Measurements from ENCODE around the gene PSMG3.

PSMG3 gene

DNA sequence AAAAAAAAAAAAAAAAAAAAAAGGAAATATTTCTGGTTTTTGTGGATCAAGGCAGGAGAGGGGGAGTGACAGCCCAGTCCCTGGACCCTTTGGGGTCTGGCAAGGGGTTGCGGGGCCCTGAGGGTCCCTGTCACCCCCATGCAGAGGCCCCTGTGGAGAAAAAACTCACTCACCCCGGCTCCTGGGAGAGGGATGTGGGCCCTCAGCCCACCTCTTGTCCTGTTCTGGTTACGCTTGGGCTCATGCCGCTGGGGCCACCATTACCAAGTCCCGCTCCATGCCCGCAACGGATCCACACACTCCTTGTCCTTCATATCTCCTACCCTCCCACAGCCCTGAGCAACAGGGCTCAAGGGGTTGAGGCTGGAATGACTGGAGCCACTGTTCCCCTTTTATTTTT is 12.8 kb downstream of the PSMG3 start:
- no peak for DNase-seq

DNA sequence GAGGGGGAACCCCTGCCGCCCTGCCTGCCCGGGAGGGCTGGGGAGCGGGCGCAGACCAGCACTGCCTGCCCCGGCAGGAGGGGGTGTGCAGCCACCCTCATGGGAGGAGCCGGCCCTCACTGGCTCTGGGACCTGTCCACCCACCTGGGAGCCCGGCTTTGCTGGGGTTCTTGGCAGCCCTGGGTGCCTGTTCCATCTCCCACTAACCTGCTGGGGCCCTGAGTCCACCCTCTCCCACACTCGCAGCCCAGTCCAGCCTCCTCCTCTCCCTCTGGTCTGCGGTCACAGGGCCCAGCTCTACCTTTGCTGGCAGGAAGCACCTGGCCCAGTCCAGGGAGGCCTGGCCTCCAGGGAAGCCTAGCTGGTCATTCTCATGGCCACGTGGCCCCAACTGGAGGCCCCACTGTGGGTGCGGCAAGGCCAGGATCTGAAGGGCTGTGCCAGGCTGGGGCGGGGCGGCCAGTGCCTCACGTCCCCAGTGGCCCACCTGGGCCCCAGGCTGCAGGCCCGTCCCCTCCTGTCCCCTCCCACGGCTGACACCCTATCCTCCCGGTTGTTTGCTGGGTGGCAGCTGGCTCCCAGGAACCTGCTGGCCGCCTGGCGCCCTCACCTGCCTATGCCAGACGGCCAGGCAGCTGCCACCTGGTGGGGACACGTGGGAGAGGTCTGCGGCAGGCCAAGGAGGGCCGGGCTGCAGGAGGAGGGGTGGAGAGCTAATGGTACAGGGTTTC is 13.9 kb downstream of the PSMG3 start, which contains the start of gene TMEM184A:
TSS of gene TMEM184A (minus strand) at position 393 of the 731 bp plus-strand sequence. CDS start 721 bp downstream, outside the sequence.
- DNase-seq = peak; percentile 68

GRCh38 chr7:1555046-1555812 is 14.6 kb downstream of the PSMG3 start:
- DNase-seq = no peak

- DNase-seq = no peak
Observed at GRCh38 chr7:1554333-1555045, 15.3 kb downstream of the PSMG3 start.

- DNase-seq = no peak
Observed at GRCh38 chr7:1553512-1554210, 16.2 kb downstream of the PSMG3 start.

- DNase-seq = no peak
Observed at GRCh38 chr7:1552200-1552599, 17.6 kb downstream of the PSMG3 start.

DNA sequence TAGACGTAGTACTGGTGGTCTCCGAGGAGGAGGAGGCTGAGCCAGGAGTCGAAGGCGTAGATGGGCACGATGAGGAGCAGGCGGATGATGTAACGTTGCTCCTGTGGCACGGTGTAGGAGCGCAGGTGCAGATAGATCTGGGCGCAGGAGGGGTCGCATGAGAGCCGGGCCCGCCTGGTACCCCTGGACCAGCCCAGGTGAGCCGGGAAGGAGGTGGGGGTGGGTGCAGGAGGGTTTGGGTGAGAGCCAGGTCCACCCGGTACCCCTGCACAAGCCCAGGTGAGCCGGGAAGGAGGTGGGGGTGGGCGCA is 19.0 kb downstream of the PSMG3 start:
- DNase-seq = no peak

- no peak for DNase-seq
Observed at GRCh38 chr7:1550005-1550845, 19.6 kb downstream of the PSMG3 start.

DNA sequence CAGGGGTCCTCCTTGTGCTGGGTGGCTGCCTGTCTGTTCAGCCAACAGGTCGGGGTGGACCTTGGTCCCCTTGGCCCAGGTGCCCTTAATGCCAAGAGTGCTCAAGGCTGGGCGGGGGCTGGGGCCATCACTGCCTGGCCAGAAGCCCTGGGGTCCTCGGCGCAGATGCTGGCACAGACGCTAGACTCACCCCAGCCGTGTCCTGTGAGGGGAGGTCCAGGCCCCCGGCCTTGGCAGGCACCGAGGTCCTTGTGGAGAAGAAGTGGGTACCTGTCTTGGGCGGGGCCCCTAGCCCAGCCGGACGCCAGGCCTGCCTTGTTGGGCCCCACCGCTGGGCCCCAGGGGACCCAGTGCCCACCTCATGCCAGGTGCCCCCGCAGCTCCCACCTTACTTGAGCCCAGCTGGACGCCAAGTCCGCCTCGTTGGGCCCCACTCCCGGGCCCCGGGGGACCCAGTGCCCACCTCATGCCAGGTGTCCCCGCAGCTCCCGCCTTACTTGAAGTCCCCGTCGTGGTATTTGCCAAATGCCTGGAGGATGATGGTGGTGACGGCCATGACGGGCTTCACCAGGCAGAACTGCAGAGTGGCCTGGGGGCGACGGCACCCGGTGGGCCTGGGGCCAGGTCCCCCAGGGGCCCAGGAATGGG is 20.4 kb downstream of the PSMG3 start:
- DNase-seq = no peak

DNA sequence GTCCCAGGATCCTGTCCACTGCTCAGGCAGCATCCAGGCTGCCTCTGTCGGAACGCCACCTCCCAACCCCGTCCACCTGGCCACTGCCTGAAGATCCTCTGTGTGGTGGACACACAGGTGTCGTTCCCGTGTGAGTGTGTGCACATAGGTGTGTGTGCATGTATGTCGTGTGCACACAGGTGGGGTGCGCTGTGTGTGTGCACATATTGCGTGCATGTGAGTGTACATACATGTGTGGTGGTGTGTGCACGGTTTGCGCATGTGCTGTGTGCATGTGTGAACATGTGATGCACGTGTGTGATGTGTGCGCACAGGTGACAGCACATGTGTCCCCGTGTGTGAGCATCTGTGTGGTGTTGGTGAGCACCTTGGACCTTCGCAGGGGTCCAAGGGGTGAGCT is 20.9 kb downstream of the PSMG3 start:
- DNase-seq = no peak

- no peak for DNase-seq
Observed at GRCh38 chr7:1548438-1548831, 21.4 kb downstream of the PSMG3 start.

GRCh38 chr7:1547777-1548437 is 21.9 kb downstream of the PSMG3 start:
- no peak for DNase-seq

GRCh38 chr7:1546909-1547776 is 22.7 kb downstream of the PSMG3 start:
- DNase-seq = no peak

DNA sequence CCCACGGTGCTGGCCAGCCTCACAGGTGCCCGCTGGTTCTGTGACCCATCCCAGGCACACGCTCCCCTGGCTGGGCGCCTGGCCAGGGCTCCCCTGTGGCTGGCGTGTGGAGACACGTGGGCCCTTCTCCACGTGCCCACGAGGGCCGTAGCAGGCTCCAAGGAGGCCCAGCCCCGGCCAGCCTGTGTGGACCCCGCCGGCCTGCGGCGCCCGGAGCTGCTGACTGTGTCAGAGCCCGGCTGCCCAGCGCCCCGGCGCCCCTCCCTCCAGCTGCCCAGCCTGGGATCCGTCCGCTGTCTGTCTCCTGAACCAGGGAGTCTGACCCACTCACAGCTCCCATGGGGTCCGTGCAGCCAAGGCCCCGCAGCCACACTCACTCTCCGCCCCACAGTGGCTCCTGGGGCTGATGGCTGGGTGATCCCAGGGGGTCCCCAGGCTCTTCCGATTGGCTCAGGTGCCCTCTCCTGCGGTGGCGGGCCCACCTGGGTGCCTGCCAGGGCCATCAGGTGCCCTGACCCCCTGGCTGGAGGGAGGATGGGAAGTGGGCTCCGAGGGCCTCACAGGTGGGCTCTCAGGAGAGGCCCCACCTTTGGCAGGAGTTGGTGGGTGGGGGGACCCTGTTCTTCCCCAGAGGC is 23.4 kb downstream of the PSMG3 start:
- DNase-seq = no peak

DNA sequence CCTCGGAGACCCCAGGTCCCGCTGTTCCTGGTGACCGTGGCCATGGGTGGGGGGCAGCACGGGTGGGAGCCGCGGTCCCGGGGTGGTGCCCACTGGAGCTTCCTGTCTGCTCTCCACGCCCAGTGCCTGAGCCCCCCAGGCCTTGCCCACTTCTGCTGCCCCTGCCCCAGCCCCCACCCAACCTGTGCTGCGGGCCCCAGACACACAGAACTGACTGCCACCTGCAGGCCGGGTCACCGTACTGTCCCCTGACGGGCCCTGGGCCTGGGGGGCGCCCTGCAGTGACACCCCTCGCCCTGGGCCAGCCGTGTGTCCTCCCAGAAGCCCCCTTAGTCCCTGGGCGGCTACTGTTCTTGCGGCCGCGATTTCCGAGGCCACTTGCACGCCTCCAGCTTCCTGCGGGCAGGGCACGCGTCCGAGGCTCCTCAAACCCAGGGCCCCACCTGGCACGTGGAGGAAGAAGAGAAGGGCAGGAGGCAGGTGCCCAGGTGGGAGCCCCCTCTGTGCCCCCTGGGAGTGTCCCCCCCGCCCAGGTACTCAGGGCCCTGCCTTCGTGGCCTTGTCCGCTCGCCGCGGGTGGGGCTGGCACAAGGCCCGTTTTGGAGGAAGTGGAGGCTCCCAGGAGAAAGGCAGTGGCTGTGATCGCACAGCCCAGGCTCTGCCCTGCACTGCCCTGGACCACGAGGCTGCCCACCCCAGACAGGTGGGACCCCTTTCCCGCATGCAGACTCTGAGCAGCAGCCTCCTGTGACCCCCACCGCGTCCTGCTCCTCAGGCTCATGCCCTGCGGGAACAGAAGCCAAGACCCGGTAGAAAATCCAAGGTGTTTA is 24.2 kb downstream of the PSMG3 start:
- no peak for DNase-seq

- no peak for DNase-seq
Observed at GRCh38 chr7:1544896-1545416, 24.9 kb downstream of the PSMG3 start.

- no peak for DNase-seq
Observed at GRCh38 chr7:1544178-1544895, 25.5 kb downstream of the PSMG3 start.

- no peak for DNase-seq
Observed at GRCh38 chr7:1543826-1544177, 26.0 kb downstream of the PSMG3 start.
